Keratinocyte (primary cell): ENCODE measurements around the gene NPLOC4. TPM values are rescaled to one million over a fixed set of nuclear protein-coding genes. Genes with fewer than 3 reads are reported as not detected.

Experiments used
- DNase-seq: peaks from one replicate; pipeline ENCODE4 v3.0.0-alpha.2; 2011; ENCODE audit warnings: low read depth, missing footprints, low spot score
- FAIRE-seq: peaks from 2 replicates; lab custom pipeline; 2011; peaks lifted over from hg19 to GRCh38; lab: Jason Lieb, UNC
- H2AFZ ChIP-seq: 2 replicates; pipeline ENCODE4 v1.6.0; 2012; ENCODE audit warnings: low read length, control low read depth, inconsistent platforms; ENCODE audit not compliant: control insufficient read depth
- H3K27ac ChIP-seq: 2 replicates; pipeline ENCODE4 v1.5.1; 2011; ENCODE audit warnings: low read length; ENCODE audit not compliant: control insufficient read depth, insufficient read depth
- H3K27me3 ChIP-seq: 3 replicates; pipeline ENCODE4 v1.6.0; 2011; ENCODE audit warnings: low read length; ENCODE audit not compliant: control insufficient read depth, insufficient read depth; ENCODE audit errors: extremely low read depth
- H3K36me3 ChIP-seq, 2 experiments: 2 replicates in 1 of 2; 3 replicates in 1 of 2; pipeline ENCODE4 v1.5.1; 2011; ENCODE audit warnings: low read length in 2 of 2, mild to moderate bottlenecking in 1 of 2; ENCODE audit not compliant: control insufficient read depth in 2 of 2, insufficient read depth in 2 of 2; ENCODE audit errors: extremely low read depth in 1 of 2
- H3K4me1 ChIP-seq: 3 replicates; pipeline ENCODE4 v1.5.1; 2011; ENCODE audit warnings: low read length; ENCODE audit not compliant: control insufficient read depth, insufficient read depth; ENCODE audit errors: extremely low read depth
- H3K4me2 ChIP-seq: 3 replicates; pipeline ENCODE4 v1.6.0; 2011; ENCODE audit warnings: low read depth, low read length; ENCODE audit not compliant: control insufficient read depth, insufficient read depth; ENCODE audit errors: extremely low read depth
- H3K4me3 ChIP-seq, 3 experiments: fragments of 200-600 bp in 1 of 3; sonication (generic) in 1 of 3; 2 replicates in 2 of 3; 3 replicates in 1 of 3; pipeline ENCODE4 v1.5.1; 2011 to 2016; ENCODE audit warnings: low read length in 3 of 3, mild to moderate bottlenecking in 3 of 3, control low read depth in 2 of 3, inconsistent platforms in 1 of 3, low read depth in 1 of 3, mixed read lengths in 1 of 3, mixed run types in 1 of 3, moderate library complexity in 1 of 3; ENCODE audit not compliant: control insufficient read depth in 2 of 3, insufficient read depth in 2 of 3; ENCODE audit errors: extremely low read depth in 1 of 3
- H3K79me2 ChIP-seq: 2 replicates; pipeline ENCODE4 v1.6.0; 2012; ENCODE audit warnings: low read length; ENCODE audit not compliant: control insufficient read depth, insufficient read depth
- H3K9ac ChIP-seq: 3 replicates; pipeline ENCODE4 v1.6.0; 2011; ENCODE audit warnings: low read length; ENCODE audit not compliant: control insufficient read depth, insufficient read depth; ENCODE audit errors: extremely low read depth
- H3K9me1 ChIP-seq: 3 replicates; pipeline ENCODE4 v1.6.0; 2011; ENCODE audit warnings: low read length; ENCODE audit not compliant: control insufficient read depth, insufficient read depth; ENCODE audit errors: extremely low read depth
- H3K9me3 ChIP-seq: 2 replicates; pipeline ENCODE4 v1.5.1; 2012; ENCODE audit warnings: low read depth, low read length; ENCODE audit not compliant: control insufficient read depth
- H4K20me1 ChIP-seq: 3 replicates; pipeline ENCODE4 v1.6.0; 2011; ENCODE audit warnings: low read length; ENCODE audit not compliant: control insufficient read depth, insufficient read depth; ENCODE audit errors: extremely low read depth
- CTCF ChIP-seq, 3 experiments: IDR thresholded peaks in 1 of 3; conservative IDR thresholded peaks in 1 of 3; optimal IDR thresholded peaks in 1 of 3; 2 replicates in 2 of 3; 3 replicates in 1 of 3; pipeline versions ENCODE3 to v1.5.1; 2011; ENCODE audit warnings: low read length in 3 of 3, mild to moderate bottlenecking in 3 of 3, moderate library complexity in 2 of 3, control low read depth in 1 of 3, inconsistent platforms in 1 of 3; ENCODE audit not compliant: insufficient read depth in 2 of 3; ENCODE audit errors: extremely low read depth in 1 of 3
- EZH2 ChIP-seq: IDR thresholded peaks from one replicate; pipeline ENCODE4 v1.6.1; 2012; ENCODE audit warnings: inconsistent platforms, mild to moderate bottlenecking, low read length, moderate library complexity
- dilution Hi-C: fragments of 300-500 bp; cut with MboI; formaldehyde crosslinking; loops from one replicate; pipeline ENCODE4 v1.7.0; 2020; ENCODE audit warnings: low sequenced_read_pairs; ENCODE audit not compliant: extremely low pct_ligation_motif_present
- polyA plus RNA-seq, 5 experiments: library from polyadenylated mRNA; depleted of rRNA in 3 of 5; stranded (reverse) in 3 of 5; stranded (forward) in 1 of 5; unstranded in 1 of 5; fragments of >200 nt; gene quantifications; 1 replicate in 1 of 5; 2 replicates in 3 of 5; 3 replicates in 1 of 5; pipeline versions ENCODE4 v1.2.1 to v1.2.3, GENCODE V29; 2011 to 2012; ENCODE audit warnings: missing spikeins in 2 of 5, low read depth in 1 of 5, low replicate concordance in 1 of 5

Gene NPLOC4
- polyA plus RNA-seq, 1 donor (not counting 4 experiments of a cell fraction or from before 2014, with no cell fraction given) = 64.0 TPM

GRCh38 chr17:81638683-81639082, 1.8 kb upstream of the NPLOC4 start:
- H2AFZ ChIP-seq = no peak overlapping the region
- H3K4me1 ChIP-seq = peaks cover 25% of the 10 kb centered on the region
- dilution Hi-C loops = no loop called here

DNA sequence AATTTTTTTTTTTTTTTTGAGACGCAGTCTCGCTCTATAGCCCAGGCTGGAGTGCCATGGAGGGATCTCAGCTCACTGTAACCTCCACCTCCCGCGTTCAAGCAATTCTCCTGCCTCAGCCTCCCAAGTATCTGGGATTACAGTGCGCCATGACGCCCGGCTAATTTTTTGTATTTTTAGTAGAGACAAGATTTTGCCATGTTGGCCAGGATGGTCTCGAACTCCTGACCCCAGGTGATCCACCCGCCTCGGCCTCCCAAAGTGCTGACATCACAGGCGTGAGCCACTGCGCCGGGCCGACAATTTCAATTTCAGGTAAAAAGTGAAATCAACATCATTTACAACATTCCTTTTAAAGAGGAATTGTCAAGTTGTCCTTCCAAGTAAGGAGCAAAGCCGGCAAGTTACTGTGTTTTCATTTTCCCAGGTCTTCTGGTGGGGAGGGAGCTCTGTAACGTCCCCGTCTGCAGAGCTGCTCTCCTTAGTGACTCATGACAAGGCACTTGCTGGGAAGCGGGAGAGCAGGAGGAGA, 873 bp downstream of the NPLOC4 start:
- DNase-seq (no peak), FAIRE-seq (no peak)
- Histone ChIP-seq H3K27me3 (no peaks in the 10 kb centered on the region), H3K4me3 (peak overlapping the region; percentile 85 to 97 (median 88)), H3K36me3 (peaks cover 2% of the 10 kb centered on the region in 2 experiments), H4K20me1 (peaks cover 3% of the 10 kb centered on the region), H3K9me1 (peaks cover 3% of the 10 kb centered on the region), H3K4me2 (peak overlapping the region; percentile 82), H3K27ac (peak overlapping the region; percentile 83), H3K79me2 (peaks cover 54% of the 10 kb centered on the region), H3K9ac (peak overlapping the region; percentile 96), H3K4me1 (peaks cover 13% of the 10 kb centered on the region), H2AFZ (no peak overlapping the region), H3K9me3 (no peaks in the 10 kb centered on the region)
- dilution Hi-C loops = no loop called here
- no peak for TF ChIP-seq CTCF (optimal IDR thresholded peaks at IDR 0.05 in 1 of 3, IDR thresholded peaks at IDR 0.05 in 1 of 3, conservative IDR thresholded peaks at IDR 0.05 in 1 of 3; ENCODE audit: extremely low read depth in 1 of 3, insufficient read depth in 2 of 3, low read length in 3 of 3)
- no peak for TF ChIP-seq EZH2

More at GRCh38 chr17:81638683-81639082, 1.8 kb upstream of the NPLOC4 start:
- Histone ChIP-seq H3K9ac (no peak overlapping the region), H3K27me3 (no peaks in the 10 kb centered on the region), H4K20me1 (no peaks in the 10 kb centered on the region), H3K27ac (no peak overlapping the region), H3K79me2 (peaks cover 30% of the 10 kb centered on the region), H3K9me3 (no peaks in the 10 kb centered on the region), H3K36me3 (peaks cover 0 to 2% of the 10 kb centered on the region in 2 experiments), H3K4me3 (no peak overlapping the region), H3K9me1 (no peaks in the 10 kb centered on the region), H3K4me2 (no peak overlapping the region)
- TF ChIP-seq CTCF (optimal IDR thresholded peaks at IDR 0.05 in 1 of 3, IDR thresholded peaks at IDR 0.05 in 1 of 3, conservative IDR thresholded peaks at IDR 0.05 in 1 of 3; ENCODE audit: extremely low read depth in 1 of 3, insufficient read depth in 2 of 3, low read length in 3 of 3) (no peak), EZH2 (no peak)
- no peak for DNase-seq
- no peak for FAIRE-seq
